SK-N-SH treated with all-trans-retinoic acid at 6 μM for 48 hours (cell line): ENCODE measurements around the gene DIPK1A.

Experiments
- ATAC-seq: fragments of 200-7000 bp; cut with Tn5 transposase; 3 replicates; pipeline ENCODE4 v1.9.1; 2020; ENCODE audit warnings: mild to moderate bottlenecking, moderate library complexity
- ARNTL ChIP-seq: fragments of 450-650 bp; formaldehyde crosslinking; IDR thresholded peaks from 2 replicates; pipeline ENCODE4 v1.5.0; 2020; ENCODE audit warnings: low read depth, mild to moderate bottlenecking, moderate library complexity, borderline replicate concordance
- BACH2 ChIP-seq: fragments of 250-450 bp; sonication (Bioruptor Pico); IDR thresholded peaks from 2 replicates; pipeline ENCODE4 v1.9.0; 2021; ENCODE audit warnings: mild to moderate bottlenecking, borderline replicate concordance
- CREB5 ChIP-seq: fragments of 250-450 bp; sonication (Bioruptor Pico); IDR thresholded peaks from 2 replicates; pipeline ENCODE4 v1.5.1; 2020; ENCODE audit warnings: low read depth, mild to moderate bottlenecking, moderate library complexity
- CSDC2 ChIP-seq: fragments of 250-450 bp; sonication (Bioruptor Pico); IDR thresholded peaks from 2 replicates; pipeline ENCODE4 v1.5.0; 2020; ENCODE audit warnings: mild to moderate bottlenecking, moderate library complexity
- CSRNP3 ChIP-seq: fragments of 250-450 bp; sonication (Bioruptor Pico); IDR thresholded peaks from 2 replicates; pipeline ENCODE4 v1.5.1; 2021; ENCODE audit warnings: mild to moderate bottlenecking, moderate library complexity
- ESRRG ChIP-seq: fragments of 250-450 bp; sonication (Bioruptor Pico); IDR thresholded peaks from 2 replicates; pipeline ENCODE4 v1.6.1; 2021; ENCODE audit warnings: mild to moderate bottlenecking
- GLIS3 ChIP-seq: fragments of 250-450 bp; sonication (Bioruptor Pico); IDR thresholded peaks from 2 replicates; pipeline ENCODE4 v1.5.0; 2020; ENCODE audit warnings: mild to moderate bottlenecking, moderate library complexity
- ISL1 ChIP-seq: fragments of 250-450 bp; sonication (Bioruptor Pico); IDR thresholded peaks from 2 replicates; pipeline ENCODE4 v2.1.2; 2022; ENCODE audit warnings: mild to moderate bottlenecking, moderate library complexity
- OSR1 ChIP-seq: fragments of 250-450 bp; sonication (Bioruptor Pico); IDR thresholded peaks from 2 replicates; pipeline ENCODE4 v1.8.0; 2022; ENCODE audit warnings: moderate library complexity, mild to moderate bottlenecking, inconsistent platforms
- PATZ1 ChIP-seq: fragments of 250-450 bp; sonication (Bioruptor Pico); IDR thresholded peaks from 2 replicates; pipeline ENCODE4 v1.8.0; 2020; ENCODE audit warnings: mild to moderate bottlenecking, moderate library complexity, borderline replicate concordance
- POU6F1 ChIP-seq: fragments of 250-450 bp; sonication (Bioruptor Pico); IDR thresholded peaks from 2 replicates; pipeline ENCODE4 v1.8.0; 2021; ENCODE audit warnings: low read depth, mild to moderate bottlenecking, moderate library complexity, borderline replicate concordance
- PPARA ChIP-seq: fragments of 250-450 bp; sonication (Bioruptor Pico); IDR thresholded peaks from 2 replicates; pipeline ENCODE4 v1.5.0; 2020; ENCODE audit warnings: mild to moderate bottlenecking, borderline replicate concordance
- RARB ChIP-seq: fragments of 250-450 bp; sonication (Bioruptor Pico); IDR thresholded peaks from 2 replicates; pipeline ENCODE4 v1.8.0; 2021; ENCODE audit warnings: mild to moderate bottlenecking, moderate library complexity
- SNAI2 ChIP-seq: fragments of 250-450 bp; sonication (Bioruptor Pico); IDR thresholded peaks from 2 replicates; pipeline ENCODE4 v1.5.0; 2020; ENCODE audit warnings: mild to moderate bottlenecking, moderate library complexity
- TCF4 ChIP-seq: fragments of 250-450 bp; sonication (Bioruptor Pico); IDR thresholded peaks from 2 replicates; pipeline ENCODE4 v1.8.0; 2021; ENCODE audit warnings: mild to moderate bottlenecking, moderate library complexity, borderline replicate concordance
- TOX ChIP-seq: fragments of 250-450 bp; sonication (Bioruptor Pico); IDR thresholded peaks from 2 replicates; pipeline ENCODE4 v1.8.0; 2021; ENCODE audit warnings: mild to moderate bottlenecking, moderate library complexity, borderline replicate concordance
- TSHZ2 ChIP-seq: fragments of 250-450 bp; sonication (Bioruptor Pico); IDR thresholded peaks from 2 replicates; pipeline ENCODE4 v1.5.0; 2020; ENCODE audit warnings: mild to moderate bottlenecking, moderate library complexity
- ZC3H10 ChIP-seq: fragments of 250-450 bp; sonication (Bioruptor Pico); IDR thresholded peaks from 2 replicates; pipeline ENCODE4 v1.5.1; 2021; ENCODE audit warnings: mild to moderate bottlenecking, moderate library complexity
- ZFP3 ChIP-seq: fragments of 250-450 bp; sonication (Bioruptor Pico); IDR thresholded peaks from 2 replicates; pipeline ENCODE4 v1.5.0; 2020; ENCODE audit warnings: mild to moderate bottlenecking, moderate library complexity
- ZFP30 ChIP-seq: fragments of 450-650 bp; formaldehyde crosslinking; IDR thresholded peaks from 2 replicates; pipeline ENCODE4 v1.5.0; 2022; ENCODE audit warnings: mild to moderate bottlenecking, moderate library complexity
- ZNF565 ChIP-seq: fragments of 450-650 bp; formaldehyde crosslinking; conservative IDR thresholded peaks from 2 replicates; pipeline ENCODE4 v1.5.0; 2020; ENCODE audit warnings: low read depth, mild to moderate bottlenecking, moderate library complexity
- ZNF70 ChIP-seq: fragments of 450-650 bp; formaldehyde crosslinking; IDR thresholded peaks from 2 replicates; pipeline ENCODE4 v1.5.0; 2020; ENCODE audit warnings: mild to moderate bottlenecking, moderate library complexity
- ZNF8 ChIP-seq: fragments of 450-650 bp; formaldehyde crosslinking; IDR thresholded peaks from 2 replicates; pipeline ENCODE4 v1.5.0; 2020; ENCODE audit warnings: mild to moderate bottlenecking, moderate library complexity

DIPK1A gene

GRCh38 chr1:92879316-92879968 lies 81.8 kb downstream of the DIPK1A start:
- ATAC-seq, result no peak
- no peak for TF ChIP-seq PPARA (CRISPR knock-in tag)
- TF ChIP-seq SNAI2 (CRISPR knock-in tag), result no peak
- TF ChIP-seq ZNF8 (CRISPR knock-in tag), result no peak
- no peak for TF ChIP-seq ZNF70 (CRISPR knock-in tag)
- peak; percentile 51; the same call in 1 of the 2 replicates for TF ChIP-seq TCF4 (CRISPR knock-in tag)
- no peak for TF ChIP-seq TOX
- no peak for TF ChIP-seq RARB (CRISPR knock-in tag)
- no peak for TF ChIP-seq CSDC2
- TF ChIP-seq ZFP3, result no peak
- peak; percentile 93 for TF ChIP-seq ISL1 (CRISPR knock-in tag)
- no peak for TF ChIP-seq ZC3H10 (CRISPR knock-in tag)
- TF ChIP-seq PATZ1, result no peak
- TF ChIP-seq ARNTL (CRISPR knock-in tag), result no peak
- TF ChIP-seq CREB5 (CRISPR knock-in tag), result no peak
- TF ChIP-seq BACH2 (CRISPR knock-in tag), result no peak
- TF ChIP-seq CSRNP3 (CRISPR knock-in tag), result no peak
- 0 out of 2 replicates have a peak, but pooled peaks have one; percentile 50 for TF ChIP-seq ESRRG (CRISPR knock-in tag)
- no peak for TF ChIP-seq ZFP30 (CRISPR knock-in tag)
- no peak for TF ChIP-seq GLIS3 (CRISPR knock-in tag)
- peak; percentile 73 for TF ChIP-seq TSHZ2 (CRISPR knock-in tag)
- TF ChIP-seq ZNF565 (CRISPR knock-in tag), result no peak
- TF ChIP-seq POU6F1, result no peak
- no peak for TF ChIP-seq OSR1 (CRISPR knock-in tag)

- TF ChIP-seq PATZ1 (no peak), CREB5 (CRISPR knock-in tag) (no peak), CSRNP3 (CRISPR knock-in tag) (no peak), ZFP3 (no peak), ISL1 (CRISPR knock-in tag) (peak; percentile 66; the same call in 1 of the 2 replicates), PPARA (CRISPR knock-in tag) (no peak), BACH2 (CRISPR knock-in tag) (no peak)
- peak; percentile 56 for ATAC-seq
Measured at GRCh38 chr1:92877792-92878191, 83.5 kb downstream of the DIPK1A start.
